Activated CD4-positive, alpha-beta T cell treated with anti-CD3 and anti-CD28 coated beads, Interleukin-2, amount 50 U/mL, for 16 hours (primary cell): ENCODE measurements around the gene SORCS1.
"Not testable (repeated sequence)": the region's sequence is repeated elsewhere in the genome, so short reads cannot be mapped to it uniquely, and the experiment has no call there.

Source experiments
- DNase-seq: peaks from one replicate; pipeline ENCODE4 v3.0.0-alpha.2; 2020

SORCS1 gene

DNA sequence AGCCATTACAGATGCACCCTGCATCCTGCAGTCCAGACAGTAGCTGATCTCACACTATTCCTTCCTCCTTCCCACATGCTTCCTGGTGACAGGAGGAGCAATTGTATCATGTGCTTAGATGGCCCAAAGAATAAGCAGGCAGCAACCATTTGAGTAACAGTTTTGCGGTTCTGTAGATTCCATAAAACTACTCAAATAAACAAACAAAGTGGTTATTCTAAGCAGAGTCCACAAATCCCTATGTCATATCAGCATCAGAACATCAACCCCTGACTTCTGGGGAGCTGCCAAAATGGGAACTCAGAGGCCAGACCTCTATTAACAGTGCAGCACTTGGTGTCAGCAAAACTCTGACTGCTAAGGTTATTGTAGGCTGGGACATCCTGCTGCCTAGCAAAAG, 226.0 kb downstream of the SORCS1 start:
- DNase-seq = no peak

DNA sequence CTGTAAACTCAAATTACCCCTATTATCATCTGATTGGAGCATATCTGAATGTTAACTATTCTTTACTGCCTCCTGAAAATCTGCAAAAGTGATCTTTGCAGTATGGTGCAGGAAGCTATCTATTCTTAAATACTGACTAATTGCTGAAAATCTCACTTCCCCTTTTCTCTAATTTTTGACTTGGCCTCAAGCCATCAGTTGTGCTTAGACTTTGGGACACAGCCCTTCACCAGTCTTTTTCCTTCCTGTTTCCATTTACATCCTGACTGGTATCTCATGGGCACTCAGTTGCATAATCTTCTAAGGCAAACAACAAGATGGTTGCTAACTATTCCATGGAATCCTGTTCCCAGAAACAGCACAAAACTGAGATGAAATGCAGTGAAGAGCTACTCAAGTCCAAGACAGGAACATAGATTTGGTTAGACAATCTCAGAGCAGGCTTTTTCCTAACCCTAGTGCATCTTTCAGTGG, 228.5 kb downstream of the SORCS1 start:
- no peak for DNase-seq

DNA sequence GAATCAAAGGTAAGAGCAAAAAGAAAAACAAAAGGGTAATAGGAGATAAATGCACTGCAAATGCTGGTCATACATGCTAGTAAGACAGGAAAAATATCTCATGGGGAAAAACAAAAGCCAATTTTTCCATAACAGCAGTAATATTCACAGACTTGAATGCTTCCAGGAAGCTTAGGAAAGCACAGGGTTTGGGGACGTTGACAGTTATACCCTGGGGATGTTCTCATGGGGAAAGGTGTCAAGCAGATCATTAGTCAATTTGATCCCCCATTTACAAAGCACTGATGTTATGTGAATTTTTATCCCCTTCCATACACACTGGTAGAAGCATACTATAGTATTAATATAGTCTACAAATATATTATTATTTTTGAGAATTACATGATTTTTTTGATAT, 232.7 kb downstream of the SORCS1 start:
- no peak for DNase-seq

DNA sequence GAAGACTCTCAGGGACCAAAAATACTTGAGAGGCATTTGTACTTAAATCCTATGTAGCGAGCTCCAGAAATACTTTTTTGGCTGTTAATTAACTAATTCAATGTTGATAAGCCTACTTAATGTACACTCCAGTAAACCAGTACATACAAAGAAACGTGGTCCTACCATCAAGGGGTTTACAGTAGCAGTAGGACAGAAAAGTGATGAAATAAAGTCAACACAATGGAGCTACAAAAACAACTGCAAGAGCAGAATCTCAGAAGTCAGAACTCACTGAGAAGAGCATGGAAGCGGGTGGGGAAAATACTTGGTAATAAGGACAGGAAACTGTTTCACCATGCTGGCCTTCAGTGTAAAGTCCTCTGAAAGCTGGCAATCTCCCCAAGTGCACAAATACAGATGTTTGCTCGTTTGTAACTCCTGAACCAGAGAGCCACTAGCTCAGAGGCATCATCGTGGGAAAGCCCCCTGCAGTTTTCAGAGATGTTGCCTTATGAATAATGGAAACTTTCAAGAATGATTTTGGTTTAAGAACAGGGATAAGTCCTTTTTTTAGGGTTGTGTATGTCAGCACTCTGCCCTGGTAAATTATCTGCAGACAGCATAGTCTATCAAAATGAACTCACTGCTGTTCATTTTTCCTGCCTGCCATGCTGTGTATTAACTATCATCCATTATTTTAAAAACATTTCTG, 233.2 kb downstream of the SORCS1 start:
- no peak for DNase-seq

DNA sequence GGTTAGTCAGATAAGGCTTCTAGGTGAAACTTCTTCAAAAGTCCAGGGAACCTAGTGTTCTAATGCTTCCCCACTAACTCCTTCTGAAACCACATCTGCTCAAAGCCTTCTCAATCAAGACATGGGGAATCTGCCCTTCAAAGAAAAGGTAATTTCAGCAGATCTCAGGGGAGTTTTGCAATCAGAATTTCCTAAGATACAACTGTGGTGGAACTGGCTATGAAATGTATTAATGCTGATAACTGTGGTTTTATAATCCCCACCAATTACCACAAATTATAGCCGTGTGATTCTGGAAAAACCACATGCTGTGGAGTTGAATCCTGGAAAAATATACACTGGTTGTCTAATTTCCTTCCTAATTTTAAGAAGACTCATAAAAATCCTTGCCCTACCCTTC, 233.8 kb downstream of the SORCS1 start:
- DNase-seq = no peak

DNA sequence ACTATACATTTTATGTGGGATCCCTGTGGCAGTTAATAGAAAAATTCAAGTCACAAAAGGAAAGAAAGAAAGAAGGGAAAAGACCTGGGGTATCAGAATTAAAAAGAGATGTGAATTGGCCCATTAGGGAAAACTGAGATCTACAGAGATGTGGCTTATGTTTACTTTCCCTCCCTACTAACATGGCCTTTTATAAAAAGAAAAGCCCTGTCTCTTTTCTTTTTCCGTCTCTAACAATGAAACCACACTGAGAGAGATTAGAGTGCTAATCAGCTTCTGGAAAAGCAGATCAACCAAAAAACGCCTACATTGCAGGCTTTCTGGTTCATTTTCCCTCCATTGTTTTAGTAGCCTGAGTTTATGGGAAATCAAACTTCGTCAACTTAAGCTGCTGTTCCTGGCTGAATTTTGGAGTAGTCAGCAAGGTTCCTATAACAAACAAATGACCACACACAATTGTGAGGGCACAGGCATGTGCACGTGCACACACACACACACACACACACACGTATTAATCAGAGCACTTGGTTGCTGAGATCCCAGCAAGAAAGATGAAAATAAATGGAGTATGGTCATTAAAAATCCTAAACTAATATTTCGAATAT, 235.1 kb downstream of the SORCS1 start:
- DNase-seq = no peak

DNA sequence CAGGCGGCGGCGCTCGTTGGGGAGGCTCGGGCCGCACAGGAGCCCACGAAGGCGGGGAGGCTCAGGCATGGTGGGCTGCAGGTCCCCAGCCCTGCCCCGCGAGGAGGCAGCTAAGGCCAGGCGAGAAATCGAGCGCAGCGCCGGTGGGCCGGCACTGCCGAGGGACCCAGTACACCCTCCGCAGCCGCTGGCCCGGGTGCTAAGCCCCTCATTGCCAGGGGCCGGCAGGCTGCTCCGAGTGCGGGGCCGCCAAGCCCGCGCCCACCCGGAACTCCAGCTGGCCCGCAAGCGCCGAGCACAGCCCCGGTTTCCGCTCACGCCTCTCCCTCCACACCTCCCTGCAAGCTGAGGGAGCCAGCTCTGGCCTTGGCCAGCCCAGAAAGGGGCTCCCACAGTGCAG, 236.4 kb downstream of the SORCS1 start:
- DNase-seq = not testable (repeated sequence)

DNA sequence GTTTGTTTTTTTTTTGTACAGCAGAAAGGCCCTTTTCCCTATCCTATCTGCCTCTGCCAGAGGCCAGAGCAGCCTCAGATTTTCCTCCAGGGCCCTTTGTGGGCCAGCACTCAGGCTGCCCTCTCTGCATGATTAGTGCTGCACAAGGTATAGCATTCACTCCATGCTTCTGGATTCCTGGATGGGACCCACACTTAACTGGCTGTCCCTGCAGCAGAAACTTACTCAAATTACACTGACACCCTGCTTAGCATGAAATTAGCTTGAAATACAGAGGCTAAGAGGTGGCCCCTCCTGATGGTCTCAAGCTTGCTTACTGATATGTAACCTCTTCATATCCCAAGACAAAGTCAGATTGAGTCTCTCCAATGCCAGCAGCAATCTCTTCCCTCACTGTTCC, 239.3 kb downstream of the SORCS1 start:
- DNase-seq = no peak

DNA sequence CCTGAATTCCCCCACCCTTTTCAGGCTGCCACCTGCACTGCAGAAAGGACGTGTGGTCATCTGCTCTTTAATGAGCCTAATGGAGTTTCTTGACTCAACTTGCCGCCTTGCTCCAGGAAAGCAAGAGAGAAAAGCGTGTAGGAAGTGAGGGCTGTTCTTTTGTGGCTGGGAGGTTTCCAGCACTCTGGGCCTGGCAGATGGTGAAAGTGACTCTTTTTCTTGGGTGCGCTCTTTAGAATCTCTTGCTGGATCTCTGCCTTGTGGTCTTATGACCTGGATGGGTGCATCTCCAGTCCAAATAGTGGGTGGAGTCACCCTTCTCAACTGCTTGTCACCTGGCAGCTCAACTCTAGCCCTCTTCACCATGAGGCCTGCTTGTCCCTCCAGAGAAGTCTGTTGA, 244.0 kb downstream of the SORCS1 start:
- no peak for DNase-seq

DNA sequence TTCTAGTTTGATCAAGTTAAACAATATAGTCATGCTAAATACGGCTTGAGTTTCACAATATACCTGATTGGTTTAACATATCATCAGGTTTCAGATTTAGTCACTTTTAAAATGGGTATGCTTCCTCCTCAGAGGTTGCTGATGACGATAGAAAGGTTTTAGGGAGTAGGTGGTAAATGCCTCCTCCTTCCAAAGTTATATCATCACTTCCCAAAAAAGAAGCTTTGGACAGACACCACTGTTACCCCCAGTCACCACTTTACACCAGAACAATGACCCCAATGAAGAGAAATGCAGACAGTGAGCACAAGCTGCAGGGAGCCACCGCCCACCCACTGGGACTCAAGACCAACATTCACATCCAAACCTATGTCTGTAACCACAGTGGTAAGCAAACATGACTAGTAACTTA, 244.6 kb downstream of the SORCS1 start:
- DNase-seq = no peak

DNA sequence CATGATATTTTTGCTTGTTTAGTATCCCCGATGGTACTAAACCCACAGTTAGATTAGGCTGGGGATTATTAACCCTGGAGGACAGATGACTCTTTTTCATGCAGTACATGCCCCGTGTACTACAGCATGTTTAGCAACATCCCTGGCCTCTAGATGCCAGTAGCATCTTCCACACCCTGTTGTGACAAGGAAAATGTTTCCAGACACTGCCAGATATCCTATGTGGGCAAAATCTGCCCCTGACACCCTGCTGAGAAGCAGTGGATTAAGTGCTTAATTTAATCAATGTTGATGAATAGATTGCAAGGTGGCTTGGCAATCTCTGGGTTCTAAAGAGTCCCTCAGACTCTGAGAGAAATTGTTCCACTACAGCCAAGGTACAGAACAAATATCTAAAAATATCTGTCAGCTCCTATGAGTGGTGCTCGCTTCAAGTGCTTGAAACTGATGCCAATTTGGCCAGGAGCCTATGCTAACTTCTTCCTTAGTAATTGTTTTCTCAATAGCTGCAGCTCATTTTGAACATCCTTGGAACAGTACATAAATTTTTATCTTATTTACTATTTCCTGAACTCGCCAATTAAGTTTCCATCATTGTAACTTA, 247.0 kb downstream of the SORCS1 start:
- no peak for DNase-seq

DNA sequence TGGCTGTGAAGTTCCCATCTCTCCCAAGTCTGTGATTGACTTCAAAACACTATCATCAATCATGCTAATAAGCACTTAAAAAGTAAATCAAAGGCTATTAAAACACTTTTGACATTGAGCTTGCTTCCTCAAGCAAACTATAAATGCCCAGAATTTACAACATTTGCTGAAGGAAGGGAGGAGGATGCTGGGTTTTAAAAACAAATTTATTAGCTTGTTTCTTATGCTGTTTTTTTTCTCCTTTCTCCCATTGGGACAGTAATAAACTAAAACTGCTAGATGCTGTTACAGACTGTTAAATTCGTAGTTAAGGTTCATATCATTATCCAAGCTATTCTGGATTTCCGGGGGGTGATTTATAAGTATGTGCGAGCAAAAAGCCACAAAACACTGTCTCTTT, 250.5 kb downstream of the SORCS1 start:
- no peak for DNase-seq

DNA sequence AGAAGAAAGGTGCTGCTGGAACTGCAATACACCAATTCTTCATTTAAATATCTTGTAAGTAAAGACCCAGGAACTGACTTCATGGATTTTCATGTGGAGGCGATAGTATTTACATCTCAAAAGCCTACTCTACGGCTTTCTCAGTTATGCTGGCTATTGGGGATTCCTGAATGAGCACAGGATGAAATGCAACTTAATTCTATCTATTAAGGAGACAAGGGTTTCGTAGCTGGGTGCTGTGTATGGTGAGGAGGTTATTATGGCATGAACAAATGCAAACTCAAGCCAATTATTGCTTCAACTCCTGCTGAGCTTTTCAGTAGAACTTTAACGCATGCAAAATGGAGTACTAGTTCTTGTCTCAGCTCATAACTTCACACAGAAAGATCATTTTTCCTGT, 251.2 kb downstream of the SORCS1 start:
- no peak for DNase-seq

DNA sequence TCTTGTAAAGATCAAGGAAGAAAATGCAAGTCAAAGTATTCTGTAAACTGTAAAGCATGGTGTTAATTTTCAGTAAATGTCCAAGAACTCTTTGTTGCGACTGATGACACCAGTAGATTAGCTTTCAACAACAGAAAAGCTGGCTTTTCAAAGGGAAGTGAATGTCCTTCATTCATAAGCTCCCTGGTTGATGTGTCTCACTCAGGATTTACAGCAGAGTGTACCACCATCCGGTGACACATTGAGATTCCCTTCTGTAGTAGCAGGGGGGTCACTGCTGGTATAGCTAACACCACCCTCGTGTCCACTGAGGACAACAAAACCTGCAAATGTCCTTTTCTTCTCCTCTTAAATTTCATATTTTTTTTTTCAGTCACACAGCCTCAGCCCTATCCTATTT, 253.4 kb downstream of the SORCS1 start:
- DNase-seq = no peak

DNA sequence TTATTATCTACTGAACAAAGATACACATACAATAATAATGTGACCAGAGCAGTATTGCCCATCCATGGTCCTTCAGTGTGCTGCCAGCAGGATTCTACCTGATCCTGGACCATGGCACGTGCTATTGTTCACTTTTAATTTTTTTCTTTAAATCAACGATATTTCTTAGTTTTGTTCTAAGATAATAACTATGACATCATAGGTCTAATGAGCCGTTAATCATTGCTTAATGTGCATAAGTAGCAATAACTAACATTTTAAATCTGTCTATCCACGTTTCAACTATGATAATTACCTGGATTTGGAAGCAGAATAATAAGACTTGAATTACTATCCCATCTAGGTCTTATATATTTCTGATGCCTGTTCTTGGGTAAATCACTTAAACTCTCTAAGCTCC, 253.8 kb downstream of the SORCS1 start:
- no peak for DNase-seq

DNA sequence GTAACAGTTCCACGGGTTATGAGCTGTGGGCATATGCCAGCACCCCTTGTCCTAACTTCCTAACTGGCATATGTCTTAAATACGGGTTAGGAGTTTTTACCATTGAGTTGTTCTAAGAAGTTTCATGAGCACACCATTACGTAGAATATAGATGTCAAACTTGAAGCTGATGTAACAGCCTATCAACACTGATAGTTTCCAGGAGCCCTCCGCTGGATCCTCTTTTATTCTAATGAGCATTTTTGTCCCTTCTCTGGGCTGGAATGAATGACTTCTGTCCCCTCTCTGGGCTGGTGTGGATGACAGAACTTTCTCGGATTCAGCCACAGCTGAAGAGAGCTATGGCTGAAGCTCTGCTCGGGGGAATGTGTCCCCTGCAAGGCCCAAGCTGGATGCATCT, 256.3 kb downstream of the SORCS1 start:
- no peak for DNase-seq

DNA sequence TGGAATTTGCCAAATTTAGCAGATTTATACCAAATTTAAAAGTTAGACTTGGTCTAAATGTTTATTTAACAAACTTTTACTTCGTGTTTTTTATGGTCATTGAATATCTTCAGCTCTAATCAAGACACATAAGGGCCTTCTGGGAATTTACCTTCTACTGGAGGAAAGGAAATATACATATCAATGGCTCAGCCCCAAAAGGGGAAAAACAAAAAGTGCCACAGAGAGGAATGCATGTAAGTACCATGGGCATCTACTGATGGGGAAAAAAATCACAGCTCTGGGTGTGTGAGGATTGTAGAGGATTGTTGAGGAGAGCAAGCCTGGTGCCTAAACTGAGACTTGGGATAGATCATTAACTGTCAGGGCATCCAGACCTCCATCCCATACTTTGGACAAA, 260.3 kb downstream of the SORCS1 start:
- DNase-seq = no peak

DNA sequence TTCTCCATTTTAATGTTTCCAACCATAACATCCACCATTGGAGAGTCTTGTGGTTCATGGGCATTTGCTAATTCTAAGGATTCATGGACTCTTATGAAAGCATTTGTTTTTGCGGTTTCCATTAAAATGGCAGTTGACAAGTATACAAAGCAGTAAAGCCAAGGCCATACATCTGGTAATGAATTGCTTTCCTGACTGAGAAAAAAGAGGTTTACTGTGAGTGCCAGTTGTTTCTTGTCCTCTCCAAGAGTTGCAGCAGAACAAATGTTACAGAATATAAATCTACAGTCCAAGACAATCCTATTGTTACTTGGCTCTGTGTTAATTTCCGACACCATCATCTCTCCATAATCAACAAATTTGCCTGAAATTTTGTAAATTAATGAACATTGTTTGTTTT, 261.3 kb downstream of the SORCS1 start:
- no peak for DNase-seq

DNA sequence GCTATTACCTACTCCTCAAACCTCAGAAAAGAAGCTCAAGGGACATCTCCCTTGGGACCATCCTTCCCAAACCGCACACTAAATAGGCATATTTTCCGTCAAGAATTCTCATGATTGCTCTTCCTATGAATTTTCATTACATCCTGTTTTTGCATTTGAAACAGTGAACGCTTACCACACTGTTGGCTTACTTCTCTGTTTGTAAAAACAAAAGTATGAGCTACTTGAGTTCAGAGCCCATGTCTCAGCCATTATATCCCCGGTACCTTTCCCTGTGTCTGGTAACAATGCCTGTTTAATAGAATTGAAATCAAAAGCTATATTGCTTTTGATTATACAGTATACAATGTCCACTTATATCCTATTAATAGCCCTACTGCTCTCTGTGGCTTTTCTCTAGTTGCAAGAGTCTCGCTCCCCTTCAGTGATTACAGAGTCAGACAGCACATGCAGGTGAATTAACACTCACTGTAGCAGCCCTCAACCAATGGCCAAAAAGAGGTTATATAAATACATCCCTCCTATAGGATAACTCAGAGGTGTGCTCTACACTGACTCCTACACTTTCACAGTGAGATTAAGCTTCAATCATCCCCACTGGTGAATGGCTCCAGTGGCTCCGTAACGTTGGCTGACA, 264.4 kb downstream of the SORCS1 start:
- no peak for DNase-seq

DNA sequence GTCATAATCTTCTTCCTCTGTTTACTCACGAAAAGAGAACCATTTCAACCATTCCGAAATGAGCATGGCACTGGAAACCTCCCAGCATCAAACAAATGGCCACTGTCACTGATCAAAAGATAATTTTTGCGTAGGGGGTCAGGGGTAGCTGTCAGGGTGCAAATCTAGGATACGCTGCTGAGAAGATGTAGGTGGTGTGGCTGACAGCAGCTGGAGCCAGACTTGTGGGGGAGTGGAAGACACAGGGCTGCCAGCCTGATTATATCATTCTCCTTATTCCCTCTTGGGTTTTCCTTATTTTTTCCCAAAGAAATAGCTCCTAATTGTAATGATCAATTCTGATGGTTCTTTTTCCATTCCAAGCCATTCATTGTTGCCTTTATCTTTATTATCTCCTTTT, 266.1 kb downstream of the SORCS1 start:
- DNase-seq = no peak

DNA sequence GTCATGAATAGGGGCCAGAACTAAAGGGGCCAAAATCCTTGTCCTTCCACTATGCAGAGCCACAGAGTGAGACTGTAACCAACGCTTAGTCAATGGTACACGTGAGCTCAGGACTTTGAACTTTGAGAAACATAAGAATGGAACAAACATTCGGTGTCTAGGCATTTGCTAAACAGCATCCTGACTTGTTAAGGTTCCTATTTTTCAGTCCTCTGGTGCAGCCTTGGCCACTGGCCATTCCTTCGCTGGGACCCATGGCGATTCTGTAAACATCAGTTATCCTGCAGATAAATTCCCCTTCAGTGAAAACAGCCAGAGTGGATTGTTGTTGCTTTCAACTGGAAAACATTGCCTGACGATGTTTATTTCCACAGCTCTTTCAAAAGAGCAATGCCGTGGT, 266.8 kb downstream of the SORCS1 start:
- no peak for DNase-seq

DNA sequence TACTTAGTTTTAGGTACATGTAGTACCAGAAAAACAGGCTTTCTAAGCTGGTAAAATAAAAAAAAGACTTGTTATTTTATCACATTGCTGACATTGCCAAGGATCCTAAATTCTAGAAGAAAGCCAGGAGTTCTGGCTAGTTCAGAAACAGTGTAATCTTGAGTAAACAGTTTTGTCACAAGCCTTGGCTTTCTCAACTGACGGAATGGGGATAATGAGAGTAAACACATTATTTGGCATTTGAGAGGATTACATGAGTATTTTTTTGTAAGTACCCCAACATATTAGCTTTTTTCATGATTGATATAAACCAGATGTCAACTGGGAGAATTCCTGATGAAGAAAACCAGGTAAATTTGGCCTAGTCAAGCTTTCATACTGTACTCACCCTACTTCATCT, 269.8 kb downstream of the SORCS1 start:
- no peak for DNase-seq

DNA sequence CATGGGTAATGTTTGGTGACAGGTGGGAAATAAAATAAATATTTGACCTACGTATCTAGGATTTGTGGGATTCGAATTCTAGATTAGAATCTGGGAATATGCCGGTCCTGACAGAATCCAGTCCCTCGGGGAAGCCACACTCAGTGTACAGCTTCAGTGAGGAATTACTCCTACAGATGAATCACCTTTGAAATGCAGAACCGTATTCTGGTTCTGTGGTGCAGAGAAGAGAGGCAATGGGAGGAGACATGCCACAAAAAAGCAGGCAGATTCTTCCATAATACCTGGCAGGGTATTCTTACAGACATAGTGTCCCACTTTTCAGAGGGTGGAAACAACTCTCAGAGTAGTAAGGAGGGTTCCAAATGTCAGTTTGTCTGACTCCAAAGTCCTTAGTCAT, 286.9 kb downstream of the SORCS1 start:
- no peak for DNase-seq

DNA sequence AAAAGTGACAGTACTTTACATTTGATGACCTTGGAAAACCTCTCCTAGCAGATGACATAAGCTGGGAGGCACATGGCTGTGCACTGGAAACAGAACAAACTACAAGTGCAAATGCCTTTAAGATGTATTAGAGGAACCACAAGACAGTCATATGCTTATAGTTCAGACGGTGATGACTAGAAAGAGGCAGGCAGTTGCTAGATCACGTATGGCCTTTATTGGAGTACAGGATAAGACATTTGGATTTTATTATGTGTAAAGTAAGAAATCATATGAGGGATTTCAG, 290.0 kb downstream of the SORCS1 start:
- DNase-seq = no peak
